ENCODE results near the gene IDUA. TPM values are rescaled to one million over a fixed set of nuclear protein-coding genes. Genes with fewer than 3 reads are reported as not detected.

Gene IDUA
- total and polyA plus RNA-seq, 4 donors = 7.5 to 66.5 (median 21.6) TPM

GRCh38 chr4:1013225-1014073 lies 26.6 kb downstream of the IDUA start:
- 97 to 98% methylated on average over 31 to 43 of the region's 43 CpGs for WGBS, 2 donors
- Histone ChIP-seq H3K4me3 (no peak overlapping the region), H3K27me3 (ENCODE audit: control insufficient read depth in 3 of 3, insufficient read depth in 3 of 3, low read length in 2 of 3) (peaks cover 0 to 11% (median 4%) of the 10 kb centered on the region in 3 donors), H3K9ac (ENCODE audit: insufficient read depth in 1 of 2, low read length in 2 of 2) (no peak overlapping the region), H3K4me1 (ENCODE audit: control insufficient read depth in 5 of 5, insufficient read depth in 5 of 5, low read length in 5 of 5) (peaks cover 0 to 23% (median 7%) of the 10 kb centered on the region in 5 donors), H3K27ac (ENCODE audit: low read depth in 1 of 2, low read length in 1 of 2) (no peak overlapping the region), H3K9me3 (ENCODE audit: control insufficient read depth in 4 of 4, insufficient read depth in 3 of 4, low read length in 3 of 4) (no peaks in the 10 kb centered on the region), H3K36me3 (ENCODE audit: control insufficient read depth in 4 of 4, insufficient read depth in 4 of 4, low read length in 4 of 4) (peaks cover 0 to 2% (median 0%) of the 10 kb centered on the region in 4 donors)
- ATAC-seq (ENCODE audit: insufficient read depth, low FRiP score) (no peak), DNase-seq (no peak)
- TF ChIP-seq CTCF (IDR thresholded peaks at IDR 0.05; ENCODE audit: control extremely low read depth, extremely low read depth) = no peak

- Histone ChIP-seq H3K27ac (ENCODE audit: low read depth in 1 of 2, low read length in 1 of 2) (no peak overlapping the region), H3K4me1 (ENCODE audit: control insufficient read depth in 5 of 5, insufficient read depth in 5 of 5, low read length in 5 of 5) (peaks cover 0 to 21% (median 14%) of the 10 kb centered on the region in 5 donors), H3K36me3 (ENCODE audit: control insufficient read depth in 4 of 4, insufficient read depth in 4 of 4, low read length in 4 of 4) (peaks cover 0 to 2% (median 0%) of the 10 kb centered on the region in 4 donors), H3K4me3 (no peak overlapping the region), H3K27me3 (ENCODE audit: control insufficient read depth in 3 of 3, insufficient read depth in 3 of 3, low read length in 2 of 3) (peaks cover 0 to 3% (median 0%) of the 10 kb centered on the region in 3 donors), H3K9ac (ENCODE audit: insufficient read depth in 1 of 2, low read length in 2 of 2) (no peak overlapping the region), H3K9me3 (ENCODE audit: control insufficient read depth in 4 of 4, insufficient read depth in 3 of 4, low read length in 3 of 4) (no peaks in the 10 kb centered on the region)
- WGBS, 2 donors = 90 to 91% methylated on average over 29 to 36 of the region's 36 CpGs
- TF ChIP-seq CTCF (IDR thresholded peaks at IDR 0.05; ENCODE audit: control extremely low read depth, extremely low read depth) = no peak
- ATAC-seq (ENCODE audit: insufficient read depth, low FRiP score) (no peak), DNase-seq (no peak)
These were observed 27.7 kb downstream of the IDUA start for GRCh38 chr4:1014291-1015167.

GRCh38 chr4:1015179-1015578 lies 28.3 kb downstream of the IDUA start:
- ATAC-seq (ENCODE audit: insufficient read depth, low FRiP score) = no peak
- H3K4me3 ChIP-seq = no peak overlapping the region
- TF ChIP-seq CTCF (IDR thresholded peaks at IDR 0.05; ENCODE audit: control extremely low read depth, extremely low read depth) = no peak
- H3K36me3 ChIP-seq (ENCODE audit: control insufficient read depth in 4 of 4, insufficient read depth in 4 of 4, low read length in 4 of 4) = peaks cover 0 to 2% (median 0%) of the 10 kb centered on the region in 4 donors
- no peak overlapping the region for H3K27ac ChIP-seq (ENCODE audit: low read depth in 1 of 2, low read length in 1 of 2)
- peaks cover 0 to 17% (median 14%) of the 10 kb centered on the region in 5 donors for H3K4me1 ChIP-seq (ENCODE audit: control insufficient read depth in 5 of 5, insufficient read depth in 5 of 5, low read length in 5 of 5)
- 94 to 99% methylated on average over 8 of the region's 8 CpGs for WGBS, 2 donors
- H3K9me3 ChIP-seq (ENCODE audit: control insufficient read depth in 4 of 4, insufficient read depth in 3 of 4, low read length in 3 of 4) = no peaks in the 10 kb centered on the region
- no peak overlapping the region for H3K9ac ChIP-seq (ENCODE audit: insufficient read depth in 1 of 2, low read length in 2 of 2)
- DNase-seq = no peak
- peaks cover 0 to 3% (median 0%) of the 10 kb centered on the region in 3 donors for H3K27me3 ChIP-seq (ENCODE audit: control insufficient read depth in 3 of 3, insufficient read depth in 3 of 3, low read length in 2 of 3)

Data from lung (tissue), 12 donors.